Measurements from ENCODE around the gene RAB13.
"Not testable (repeated sequence)": the region's sequence is repeated elsewhere in the genome, so short reads cannot be mapped to it uniquely, and the experiment has no call there.

RAB13 gene

GRCh38 chr1:153985941-153986761, at the start of gene RAB13:
TSS of gene RAB13 (minus strand) at chr1:153986339. CDS start at chr1:153986236, 103 bp downstream.
- no peak for DNase-seq (ENCODE audit: low read depth in 2 of 2)

GRCh38 chr1:154033697-154034096, 47.6 kb upstream of the RAB13 start:
- DNase-seq (ENCODE audit: low read depth in 2 of 2): not testable (repeated sequence)

- DNase-seq (ENCODE audit: low read depth in 2 of 2): no peak
Measured at GRCh38 chr1:154019940-154020339, 33.8 kb upstream of the RAB13 start.

- no peak for DNase-seq (ENCODE audit: low read depth in 2 of 2)
Measured at GRCh38 chr1:154019269-154019668, 33.1 kb upstream of the RAB13 start.

GRCh38 chr1:154014154-154014907, 28.2 kb upstream of the RAB13 start:
- DNase-seq (ENCODE audit: low read depth in 2 of 2): no peak

GRCh38 chr1:154012543-154012942, 26.4 kb upstream of the RAB13 start:
- DNase-seq (ENCODE audit: low read depth in 2 of 2): not testable (repeated sequence)

GRCh38 chr1:154012129-154012528, 26.0 kb upstream of the RAB13 start:
- no peak for DNase-seq (ENCODE audit: low read depth in 2 of 2)

- DNase-seq (ENCODE audit: low read depth in 2 of 2): no peak
Measured at GRCh38 chr1:154006136-154006535, 20.0 kb upstream of the RAB13 start.

GRCh38 chr1:154000420-154000819, 14.3 kb upstream of the RAB13 start:
- DNase-seq (ENCODE audit: low read depth in 2 of 2): no peak

- not testable (repeated sequence) for DNase-seq (ENCODE audit: low read depth in 2 of 2)
Measured at GRCh38 chr1:153996882-153997281, 10.7 kb upstream of the RAB13 start.

- DNase-seq (ENCODE audit: low read depth in 2 of 2): no peak
Measured at GRCh38 chr1:153995640-153996039, 9.5 kb upstream of the RAB13 start.

- DNase-seq (ENCODE audit: low read depth in 2 of 2): no peak
Measured at GRCh38 chr1:153995202-153995601, 9.1 kb upstream of the RAB13 start.

- no peak for DNase-seq (ENCODE audit: low read depth in 2 of 2)
Measured at GRCh38 chr1:153991806-153992205, 5.7 kb upstream of the RAB13 start.

GRCh38 chr1:153991151-153991630, 5.1 kb upstream of the RAB13 start:
- DNase-seq (ENCODE audit: low read depth in 2 of 2): no peak

GRCh38 chr1:153990468-153991150, 4.5 kb upstream of the RAB13 start, which contains the start of gene RPS27:
TSS of gene RPS27 (plus strand) at chr1:153990762. CDS start at chr1:153990797, 35 bp downstream.
- DNase-seq (ENCODE audit: low read depth in 2 of 2): peak; percentile 75 to 78

GRCh38 chr1:153987621-153988020, 1.5 kb upstream of the RAB13 start:
- no peak for DNase-seq (ENCODE audit: low read depth in 2 of 2)

GRCh38 chr1:153985341-153985912, 712 bp downstream of the RAB13 start:
- DNase-seq (ENCODE audit: low read depth in 2 of 2): peak; percentile 62 to 68

GRCh38 chr1:153984123-153984894, 1.8 kb downstream of the RAB13 start:
- DNase-seq (ENCODE audit: low read depth in 2 of 2): no peak

GRCh38 chr1:153981735-153982134, 4.4 kb downstream of the RAB13 start:
- not testable (repeated sequence) for DNase-seq (ENCODE audit: low read depth in 2 of 2)

GRCh38 chr1:153979091-153979490, 7.0 kb downstream of the RAB13 start:
- DNase-seq (ENCODE audit: low read depth in 2 of 2): not testable (repeated sequence)
